NCI-H2171 (cell line): ENCODE data around the gene USP47.

Experiments used
- DNase-seq: peaks from one replicate; lab custom pipeline; 2025; lab: John Stamatoyannopoulos, UW

Gene USP47

GRCh38 chr11:12003336-12003735 lies 161.6 kb downstream of the USP47 start:
- no peak for DNase-seq

DNA sequence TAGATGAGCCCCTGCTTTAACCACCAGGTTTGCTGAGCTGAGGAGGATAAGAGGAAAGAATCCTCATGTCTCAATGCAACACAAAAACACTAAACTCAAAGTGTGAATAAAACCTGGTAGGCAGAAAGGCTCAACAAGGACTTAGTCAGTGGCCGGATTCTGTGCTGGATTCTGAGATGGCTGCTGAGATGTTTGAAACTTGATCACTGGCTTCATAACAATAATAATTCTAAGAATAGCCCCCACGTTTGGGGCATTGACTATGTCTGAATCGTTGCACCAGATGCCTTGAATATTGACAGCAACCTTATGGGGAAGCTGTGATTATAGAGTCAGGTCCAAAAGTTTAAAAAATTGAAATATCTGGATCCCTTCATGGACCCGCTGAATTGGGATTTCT lies 162.0 kb downstream of the USP47 start:
- DNase-seq, result no peak

DNA sequence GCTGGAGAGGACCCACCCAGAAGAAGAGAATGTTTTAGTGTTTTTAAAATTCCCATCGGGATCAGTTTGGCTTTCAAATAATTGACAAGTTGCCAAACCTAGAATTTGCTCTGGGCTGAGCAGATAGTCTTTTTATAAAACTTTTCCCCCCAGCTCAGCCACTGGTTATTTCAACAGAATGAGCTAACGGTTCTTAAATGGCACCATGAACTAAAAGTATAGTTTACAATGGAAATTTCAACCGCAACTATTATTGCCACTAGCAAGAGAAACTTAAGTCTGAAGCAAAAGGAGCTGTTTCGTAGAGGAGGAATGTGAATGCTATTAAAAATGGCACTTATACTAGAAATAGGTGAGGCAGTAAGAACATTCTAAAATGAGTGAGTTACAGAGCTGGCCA lies 163.3 kb downstream of the USP47 start:
- DNase-seq, result no peak

- DNase-seq, result no peak
Measured at GRCh38 chr11:12005476-12005875, 163.7 kb downstream of the USP47 start.

- DNase-seq, result no peak
Measured at GRCh38 chr11:12006552-12007229, 164.9 kb downstream of the USP47 start.

- DNase-seq, result no peak
Measured at GRCh38 chr11:12007230-12007593, 165.4 kb downstream of the USP47 start.

DNA sequence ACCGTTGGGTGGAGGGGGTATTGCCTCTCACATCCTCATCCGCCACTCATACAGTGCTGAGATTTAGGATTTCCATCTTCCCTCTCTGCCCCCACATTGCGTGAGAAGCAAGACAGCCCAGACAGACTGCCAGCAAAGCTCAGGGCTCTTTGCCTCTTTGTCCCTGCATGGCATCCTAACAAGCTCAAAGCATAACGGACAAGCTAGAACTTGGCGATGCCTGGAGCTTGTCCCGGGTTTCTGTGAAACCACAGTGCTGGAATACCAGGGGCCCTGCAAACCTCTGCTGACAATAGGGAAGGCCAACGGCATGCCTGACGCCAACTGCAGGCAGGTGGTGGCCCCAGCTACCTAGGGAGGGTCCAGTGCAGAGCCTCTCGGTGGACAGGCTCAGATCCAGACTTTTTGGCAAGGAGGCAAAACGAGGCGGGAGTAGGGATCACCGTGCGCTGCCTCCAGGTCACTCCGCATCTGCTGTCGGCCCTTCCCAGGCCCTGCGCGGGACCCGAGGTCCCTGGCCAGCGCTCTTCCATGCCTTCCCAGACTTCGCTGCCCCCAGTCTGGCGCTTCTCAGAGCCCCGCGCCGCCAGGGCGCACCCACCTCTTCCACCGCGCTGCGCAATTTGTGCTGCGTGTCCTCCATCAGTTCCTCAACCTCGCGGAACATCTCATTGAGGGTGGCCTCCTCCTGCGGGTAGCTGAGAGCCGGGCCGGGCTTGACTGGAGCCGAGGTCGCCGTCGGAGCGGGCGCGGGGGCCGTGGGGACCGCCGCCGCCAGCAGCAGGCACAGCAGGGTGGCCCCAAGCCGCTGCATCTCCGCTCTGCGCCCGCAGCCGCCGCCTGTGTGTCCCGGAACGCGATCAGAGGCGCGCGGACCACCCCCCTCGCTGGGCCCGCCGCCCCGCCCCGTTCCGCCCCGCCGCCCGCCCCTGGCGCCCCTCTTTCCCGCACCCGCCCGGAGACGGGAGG lies 166.3 kb downstream of the USP47 start, which contains the start of gene DKK3:
DKK3 (minus strand) TSS at position 858 of the 969 bp plus-strand sequence; CDS start at position 814, 44 bp downstream.
- no peak for DNase-seq
